ENCODE measurements around the gene NNT.
"Not testable (repeated sequence)": the region's sequence is repeated elsewhere in the genome, so short reads cannot be mapped to it uniquely, and the experiment has no call there.

NNT gene

GRCh38 chr5:43704243-43704642, 101.3 kb downstream of the NNT start:
- TF ChIP-seq CTCF (IDR thresholded peaks at IDR 0.05; ENCODE audit: low read depth, low read length): no peak
- DNase-seq (ENCODE audit: low read depth, low spot score): no peak
- in situ Hi-C loops (cut with HindIII; ENCODE audit: low sequenced_read_pairs): no loop called here

GRCh38 chr5:43706576-43706975, 103.6 kb downstream of the NNT start:
- H3K4me3 ChIP-seq (ENCODE audit: low read depth, low read length); in situ Hi-C loops (cut with HindIII; ENCODE audit: low sequenced_read_pairs); DNase-seq (ENCODE audit: low read depth, low spot score): not testable (repeated sequence)

More at GRCh38 chr5:43704243-43704642, 101.3 kb downstream of the NNT start:
- H3K4me3 ChIP-seq (ENCODE audit: low read depth, low read length): no peak overlapping the region

GRCh38 chr5:43711496-43711895, 108.5 kb downstream of the NNT start:
- no peak for TF ChIP-seq CTCF (IDR thresholded peaks at IDR 0.05; ENCODE audit: low read depth, low read length)
- DNase-seq (ENCODE audit: low read depth, low spot score): peak; percentile 56
- no peak overlapping the region for H3K4me3 ChIP-seq (ENCODE audit: low read depth, low read length)
- in situ Hi-C loops (cut with HindIII; ENCODE audit: low sequenced_read_pairs): no loop called here

- no peak overlapping the region for H3K4me3 ChIP-seq (ENCODE audit: low read depth, low read length)
- no peak for TF ChIP-seq CTCF (IDR thresholded peaks at IDR 0.05; ENCODE audit: low read depth, low read length)
- no peak for DNase-seq (ENCODE audit: low read depth, low spot score)
- in situ Hi-C loops (cut with HindIII; ENCODE audit: low sequenced_read_pairs): no loop called here
These were observed 109.1 kb downstream of the NNT start for GRCh38 chr5:43712081-43712480.

- in situ Hi-C loops (cut with HindIII; ENCODE audit: low sequenced_read_pairs); H3K4me3 ChIP-seq (ENCODE audit: low read depth, low read length); DNase-seq (ENCODE audit: low read depth, low spot score): not testable (repeated sequence)
These were observed 116.8 kb downstream of the NNT start for GRCh38 chr5:43719783-43720182.

- DNase-seq (ENCODE audit: low read depth, low spot score): no peak
- no peak for TF ChIP-seq CTCF (IDR thresholded peaks at IDR 0.05; ENCODE audit: low read depth, low read length)
- in situ Hi-C loops (cut with HindIII; ENCODE audit: low sequenced_read_pairs): no loop called here
- no peak overlapping the region for H3K4me3 ChIP-seq (ENCODE audit: low read depth, low read length)
These were observed 125.6 kb downstream of the NNT start for GRCh38 chr5:43728581-43728980.

- TF ChIP-seq CTCF (IDR thresholded peaks at IDR 0.05; ENCODE audit: low read depth, low read length): peak; percentile 37
- H3K4me3 ChIP-seq (ENCODE audit: low read depth, low read length): no peak overlapping the region
- in situ Hi-C loops (cut with HindIII; ENCODE audit: low sequenced_read_pairs): no loop called here
- peak; percentile 47 for DNase-seq (ENCODE audit: low read depth, low spot score)
These were observed 127.0 kb downstream of the NNT start for GRCh38 chr5:43729846-43730478.
